ENCODE data around the gene GALNT17.

GALNT17 gene

GRCh38 chr7:71498381-71498780 lies 366.4 kb downstream of the GALNT17 start:
- TF ChIP-seq CTCF (IDR thresholded peaks at IDR 0.05): no peak

- no peak for TF ChIP-seq CTCF (IDR thresholded peaks at IDR 0.05)
Observed at GRCh38 chr7:71504697-71505441, 372.9 kb downstream of the GALNT17 start.

- no peak for TF ChIP-seq CTCF (IDR thresholded peaks at IDR 0.05)
Observed at GRCh38 chr7:71506822-71507221, 374.9 kb downstream of the GALNT17 start.

- TF ChIP-seq CTCF (IDR thresholded peaks at IDR 0.05): no peak
Observed at GRCh38 chr7:71507680-71508602, 376.0 kb downstream of the GALNT17 start.

- TF ChIP-seq CTCF (IDR thresholded peaks at IDR 0.05): no peak
Observed at GRCh38 chr7:71509381-71509780, 377.4 kb downstream of the GALNT17 start.

GRCh38 chr7:71511361-71511807 lies 379.4 kb downstream of the GALNT17 start:
- TF ChIP-seq CTCF (IDR thresholded peaks at IDR 0.05): no peak

GRCh38 chr7:71517940-71518699 lies 386.2 kb downstream of the GALNT17 start:
- no peak for TF ChIP-seq CTCF (IDR thresholded peaks at IDR 0.05)
